GM21576 (cell line): ENCODE data around the gene SUFU.

Source experiments
- ATAC-seq: cut with Tn5 transposase; IDR thresholded peaks from one replicate; pipeline ENCODE4 v1.9.1; 2021; ENCODE audit warnings: mild to moderate bottlenecking, moderate library complexity; ENCODE audit not compliant: unreplicated experiment

The SUFU gene

DNA sequence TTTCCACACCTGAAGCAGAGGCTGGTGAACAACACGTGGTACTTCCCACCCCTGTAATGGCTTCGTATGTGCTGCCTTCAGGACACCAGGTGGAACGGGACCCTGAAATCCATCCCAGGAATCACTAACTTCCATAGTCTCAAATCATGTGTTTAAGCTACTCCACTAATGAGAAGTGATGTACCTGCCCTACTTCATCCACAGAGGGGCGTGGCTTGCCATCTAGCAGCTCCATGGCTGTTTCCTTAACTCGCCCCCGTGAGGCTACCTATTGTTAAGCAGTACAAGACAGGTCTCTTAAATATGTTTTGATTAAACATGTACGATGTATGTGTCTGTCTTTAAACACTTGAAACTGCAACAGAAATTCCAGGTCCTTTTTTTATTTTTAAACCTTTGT, 178.6 kb downstream of the SUFU start:
- no peak for ATAC-seq

DNA sequence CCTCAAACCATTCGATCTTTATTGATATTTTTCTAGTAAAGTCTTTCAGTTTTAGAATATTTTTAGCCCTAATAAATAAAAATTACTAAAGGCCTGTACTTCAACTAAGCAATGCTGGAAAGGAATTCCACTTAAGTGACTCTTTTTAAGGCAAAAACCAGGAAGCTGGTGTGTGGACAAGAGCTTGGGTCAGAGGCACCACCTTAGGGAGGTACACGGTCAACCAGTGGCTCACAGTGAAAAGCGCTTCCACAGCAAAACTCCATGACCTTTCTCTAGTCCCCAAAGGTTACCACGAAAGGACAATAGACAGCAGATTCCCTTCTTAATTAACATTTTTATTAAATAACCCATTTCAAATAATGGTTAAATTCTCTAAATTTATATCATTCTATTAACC, 179.2 kb downstream of the SUFU start:
- ATAC-seq, result no peak
